ENCODE results near the gene DPP10.

The DPP10 gene

DNA sequence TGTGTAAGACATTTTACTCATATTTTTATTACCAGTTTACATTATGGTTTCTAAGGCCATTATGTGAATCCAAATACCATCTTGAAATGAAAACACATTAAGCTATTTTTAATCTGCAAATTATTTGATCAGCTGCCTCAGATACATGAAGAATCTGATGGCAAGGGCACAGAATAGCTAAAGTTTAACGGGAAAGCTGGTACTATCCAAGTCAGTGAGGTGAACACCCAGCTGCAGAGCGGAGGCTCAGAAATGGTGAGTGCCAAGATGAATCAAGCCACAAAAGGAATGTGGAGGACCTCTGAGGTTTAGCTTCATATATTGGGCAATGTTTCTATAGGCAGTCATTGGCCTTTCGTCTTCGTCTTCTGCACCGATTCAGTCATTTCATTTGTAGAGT lies 75.1 kb downstream of the DPP10 start:
- TF ChIP-seq, protein P1, sequence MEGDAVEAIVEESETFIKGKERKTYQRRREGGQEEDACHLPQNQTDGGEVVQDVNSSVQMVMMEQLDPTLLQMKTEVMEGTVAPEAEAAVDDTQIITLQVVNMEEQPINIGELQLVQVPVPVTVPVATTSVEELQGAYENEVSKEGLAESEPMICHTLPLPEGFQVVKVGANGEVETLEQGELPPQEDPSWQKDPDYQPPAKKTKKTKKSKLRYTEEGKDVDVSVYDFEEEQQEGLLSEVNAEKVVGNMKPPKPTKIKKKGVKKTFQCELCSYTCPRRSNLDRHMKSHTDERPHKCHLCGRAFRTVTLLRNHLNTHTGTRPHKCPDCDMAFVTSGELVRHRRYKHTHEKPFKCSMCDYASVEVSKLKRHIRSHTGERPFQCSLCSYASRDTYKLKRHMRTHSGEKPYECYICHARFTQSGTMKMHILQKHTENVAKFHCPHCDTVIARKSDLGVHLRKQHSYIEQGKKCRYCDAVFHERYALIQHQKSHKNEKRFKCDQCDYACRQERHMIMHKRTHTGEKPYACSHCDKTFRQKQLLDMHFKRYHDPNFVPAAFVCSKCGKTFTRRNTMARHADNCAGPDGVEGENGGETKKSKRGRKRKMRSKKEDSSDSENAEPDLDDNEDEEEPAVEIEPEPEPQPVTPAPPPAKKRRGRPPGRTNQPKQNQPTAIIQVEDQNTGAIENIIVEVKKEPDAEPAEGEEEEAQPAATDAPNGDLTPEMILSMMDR (IDR thresholded peaks at IDR 0.05) = no peak

- TF ChIP-seq, protein P1 (IDR thresholded peaks at IDR 0.05) = no peak
These were observed 76.3 kb downstream of the DPP10 start for GRCh38 chr2:114518738-114519137.

GRCh38 chr2:114525955-114526354 lies 83.5 kb downstream of the DPP10 start:
- TF ChIP-seq, protein P1 (IDR thresholded peaks at IDR 0.05) = no peak

DNA sequence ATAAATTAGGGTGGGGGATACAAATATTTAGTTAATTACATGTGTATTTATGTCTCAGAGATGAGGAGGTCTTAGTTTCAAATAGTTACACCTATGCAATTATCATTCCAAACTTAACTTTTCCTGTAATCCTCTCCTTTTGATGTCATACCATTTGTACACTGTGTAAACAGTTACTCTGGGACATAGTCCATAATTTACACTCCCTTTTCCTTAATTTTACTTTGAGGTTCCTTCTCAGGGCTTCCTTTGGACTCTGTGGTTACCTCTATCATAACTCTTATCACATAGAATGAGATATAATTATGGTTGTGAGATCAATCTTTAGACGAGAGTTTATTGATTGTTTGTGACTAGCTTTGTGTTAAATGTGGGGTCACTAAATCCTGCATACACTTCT lies 84.4 kb downstream of the DPP10 start:
- TF ChIP-seq, protein P1 (IDR thresholded peaks at IDR 0.05) = no peak

DNA sequence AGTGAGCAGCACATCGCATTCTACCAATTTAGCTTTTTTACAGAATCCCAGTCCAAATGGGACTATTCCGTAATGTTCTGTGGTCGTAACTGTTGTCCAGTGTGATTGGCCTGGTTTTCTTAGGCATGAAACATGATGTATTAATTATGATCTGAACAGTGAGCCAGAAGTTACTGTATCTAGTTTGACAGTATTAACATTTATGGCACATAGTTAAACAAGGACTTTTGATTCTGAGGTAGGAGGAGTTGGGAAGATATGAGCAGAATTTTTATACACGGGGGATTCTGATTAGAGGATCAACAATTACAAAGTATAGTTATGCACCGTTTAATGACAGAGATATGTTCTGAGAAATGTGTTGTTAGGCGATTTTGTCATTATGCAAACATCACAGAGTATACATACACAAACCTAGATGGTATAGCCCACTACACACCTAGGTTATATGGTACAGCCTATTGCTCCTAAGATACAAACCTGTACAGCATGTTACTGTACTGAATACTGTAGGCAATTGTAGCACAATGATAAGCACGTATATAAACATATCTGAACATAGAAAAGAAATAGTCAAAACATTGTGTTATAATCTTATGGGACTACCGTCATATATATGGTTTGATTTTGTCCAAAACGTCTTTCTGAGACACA lies 85.0 kb downstream of the DPP10 start:
- TF ChIP-seq, protein P1 (IDR thresholded peaks at IDR 0.05) = no peak

- TF ChIP-seq, protein P1 (IDR thresholded peaks at IDR 0.05) = no peak
These were observed 92.0 kb downstream of the DPP10 start for GRCh38 chr2:114534116-114535084.

GRCh38 chr2:114537777-114538176 lies 95.3 kb downstream of the DPP10 start:
- TF ChIP-seq, protein P1 (IDR thresholded peaks at IDR 0.05) = no peak
